H1 (cell line): ENCODE measurements around the gene BRSK2. TPM values are rescaled to one million over a fixed set of nuclear protein-coding genes. Genes with fewer than 3 reads are reported as not detected.

Source experiments
- CTCF ChIA-PET: fragments of 300-600 bp; sonication (Branson Sonifier 250); formaldehyde crosslinking; loops from one replicate; lab custom pipeline; 2021; ENCODE audit not compliant: partially characterized antibody; lab: Charles Lee
- POLR2A ChIA-PET: fragments of 300-600 bp; sonication (Branson Sonifier 250); formaldehyde crosslinking; loops from one replicate; lab custom pipeline; 2021; ENCODE audit warnings: inconsistent platforms; ENCODE audit not compliant: partially characterized antibody; lab: Charles Lee
- DNase-seq, 2 experiments: peaks; one replicate each; pipeline versions ENCODE4 v3.0.0 to v3.0.0-alpha.2; 2010 to 2022; ENCODE audit warnings: low spot score in 2 of 2, low read depth in 1 of 2, mixed read lengths in 1 of 2
- FAIRE-seq: peaks from 2 replicates; lab custom pipeline; 2011; peaks lifted over from hg19 to GRCh38; lab: Jason Lieb, UNC
- H2AFZ ChIP-seq: 2 replicates; pipeline ENCODE4 v1.8.1; 2012; ENCODE audit warnings: low read length, inconsistent platforms
- H2AK5ac ChIP-seq: 2 replicates; pipeline ENCODE4 v1.6.1; 2013; ENCODE audit warnings: low read depth, low read length
- H2BK120ac ChIP-seq: replicated peaks from 2 replicates; pipeline ENCODE3; 2013; ENCODE audit warnings: low read depth, low read length, inconsistent platforms
- H2BK12ac ChIP-seq: 2 replicates; pipeline ENCODE4 v1.6.1; 2013; ENCODE audit warnings: low read depth, low read length
- H2BK15ac ChIP-seq: 2 replicates; pipeline ENCODE4 v1.6.1; 2013; ENCODE audit warnings: low read length
- H2BK20ac ChIP-seq: 2 replicates; pipeline ENCODE4 v1.6.1; 2013; ENCODE audit warnings: low read length
- H2BK5ac ChIP-seq: 2 replicates; pipeline ENCODE4 v1.6.1; 2013; ENCODE audit warnings: low read depth, low read length
- H3K14ac ChIP-seq: 2 replicates; pipeline ENCODE4 v1.6.1; 2013; ENCODE audit warnings: inconsistent platforms; ENCODE audit not compliant: insufficient read length
- H3K18ac ChIP-seq: 2 replicates; pipeline ENCODE4 v1.6.1; 2013; ENCODE audit warnings: low read length; ENCODE audit errors: extremely low read depth
- H3K23ac ChIP-seq: 2 replicates; pipeline ENCODE4 v1.6.1; 2013; ENCODE audit warnings: inconsistent platforms; ENCODE audit not compliant: insufficient read length
- H3K23me2 ChIP-seq: 2 replicates; pipeline ENCODE4 v1.6.1; 2013; ENCODE audit warnings: low read depth, low read length
- H3K27ac ChIP-seq: 2 replicates; pipeline ENCODE4 v1.6.1; 2011; ENCODE audit warnings: low read depth, low read length, inconsistent platforms
- H3K27me3 ChIP-seq, 4 experiments: replicated peaks in 1 of 4; 1 replicate in 1 of 4; 2 replicates in 3 of 4; pipeline versions ENCODE4 v1.6.1 to v1.8.1; 2011 to 2013; ENCODE audit warnings: low read length in 3 of 4, mild to moderate bottlenecking in 3 of 4, inconsistent platforms in 2 of 4, mixed read lengths in 2 of 4, moderate library complexity in 1 of 4; ENCODE audit not compliant: control insufficient read depth in 3 of 4, insufficient read depth in 3 of 4; ENCODE audit errors: extremely low read depth in 1 of 4
- H3K36me3 ChIP-seq, 4 experiments: 2 replicates each; pipeline versions ENCODE4 v1.6.1 to v1.8.1; 2011 to 2013; ENCODE audit warnings: mild to moderate bottlenecking in 4 of 4, low read length in 3 of 4, moderate library complexity in 2 of 4, control low read depth in 1 of 4, inconsistent platforms in 1 of 4; ENCODE audit not compliant: insufficient read depth in 4 of 4, control insufficient read depth in 2 of 4
- H3K4ac ChIP-seq: replicated peaks from 2 replicates; pipeline ENCODE3; 2013; ENCODE audit warnings: low read length, low read depth, mixed read lengths, inconsistent platforms; ENCODE audit not compliant: insufficient read length
- H3K4me1 ChIP-seq, 4 experiments: replicated peaks in 1 of 4; 1 replicate in 1 of 4; 2 replicates in 3 of 4; pipeline versions ENCODE4 v1.6.1 to v1.8.1; 2011 to 2013; ENCODE audit warnings: low read length in 3 of 4, inconsistent platforms in 2 of 4, mixed read lengths in 1 of 4; ENCODE audit not compliant: insufficient read depth in 4 of 4, control insufficient read depth in 3 of 4
- H3K4me2 ChIP-seq, 2 experiments: 2 replicates each; pipeline versions ENCODE4 v1.6.1 to v1.8.1; 2011 to 2013; ENCODE audit warnings: low read depth in 2 of 2, low read length in 2 of 2, control low read depth in 1 of 2, inconsistent platforms in 1 of 2, mild to moderate bottlenecking in 1 of 2; ENCODE audit not compliant: insufficient read depth in 1 of 2
- H3K4me3 ChIP-seq, 4 experiments: fragments of 200-600, 300-600 bp in 1 of 4; sonication (generic), shearing (Covaris generic), sonication (Bioruptor Twin) in 1 of 4; 2 replicates each; pipeline versions ENCODE4 v1.5.1 to v1.8.1; 2011 to 2016; ENCODE audit warnings: low read length in 4 of 4, low read depth in 3 of 4, control low read depth in 2 of 4, inconsistent platforms in 2 of 4, mild to moderate bottlenecking in 2 of 4, mixed read lengths in 1 of 4, moderate library complexity in 1 of 4; ENCODE audit not compliant: insufficient read depth in 2 of 4; ENCODE audit errors: extremely low read depth in 1 of 4
- H3K56ac ChIP-seq: replicated peaks from 2 replicates; pipeline ENCODE3; 2013; ENCODE audit warnings: low read depth, mild to moderate bottlenecking, mixed read lengths, low read length, inconsistent platforms; ENCODE audit not compliant: insufficient read length
- H3K79me1 ChIP-seq: 2 replicates; pipeline ENCODE4 v1.6.1; 2013; ENCODE audit warnings: low read depth, low read length, control low read depth
- H3K79me2 ChIP-seq, 2 experiments: 2 replicates each; pipeline versions ENCODE4 v1.6.1 to v1.8.1; 2012 to 2013; ENCODE audit warnings: low read length in 2 of 2, mild to moderate bottlenecking in 2 of 2, inconsistent platforms in 1 of 2; ENCODE audit not compliant: insufficient read depth in 2 of 2, control insufficient read depth in 1 of 2
- H3K9ac ChIP-seq, 4 experiments: replicated peaks in 1 of 4; 1 replicate in 1 of 4; 2 replicates in 3 of 4; pipeline versions ENCODE4 v1.6.1 to v1.8.1; 2011 to 2013; ENCODE audit warnings: low read depth in 3 of 4, low read length in 3 of 4, control low read depth in 2 of 4, mild to moderate bottlenecking in 2 of 4, moderate library complexity in 2 of 4, inconsistent platforms in 1 of 4; ENCODE audit errors: extremely low read depth in 1 of 4
- H3K9me3 ChIP-seq, 2 experiments: 2 replicates each; pipeline versions ENCODE4 v1.6.1 to v1.8.1; 2012 to 2013; ENCODE audit warnings: mild to moderate bottlenecking in 2 of 2, moderate library complexity in 2 of 2, control low read depth in 1 of 2, inconsistent platforms in 1 of 2, low read depth in 1 of 2, low read length in 1 of 2, mixed read lengths in 1 of 2; ENCODE audit not compliant: insufficient read depth in 2 of 2
- H4K20me1 ChIP-seq, 2 experiments: replicated peaks in 1 of 2; 2 replicates each; pipeline versions ENCODE3 to v1.8.1; 2011 to 2013; ENCODE audit warnings: inconsistent platforms in 2 of 2, low read length in 2 of 2, mild to moderate bottlenecking in 1 of 2; ENCODE audit not compliant: insufficient read depth in 2 of 2, control insufficient read depth in 1 of 2
- H4K5ac ChIP-seq: 2 replicates; pipeline ENCODE4 v1.6.1; 2013; ENCODE audit warnings: low read length, low read depth, mixed read lengths, inconsistent platforms; ENCODE audit not compliant: insufficient read length
- H4K8ac ChIP-seq: 2 replicates; pipeline ENCODE4 v1.8.0; 2013; ENCODE audit warnings: mild to moderate bottlenecking, moderate library complexity, low read length, inconsistent platforms; ENCODE audit not compliant: insufficient read depth; ENCODE audit errors: extremely low read depth
- H4K91ac ChIP-seq: replicated peaks from 2 replicates; pipeline ENCODE3; 2013; ENCODE audit warnings: low read length, mixed read lengths, inconsistent platforms; ENCODE audit not compliant: insufficient read length
- BACH1 ChIP-seq: IDR thresholded peaks from 2 replicates; pipeline ENCODE4 v1.6.1; 2012; ENCODE audit warnings: low read length, improper control_type of control experiment
- EP300 ChIP-seq, 2 experiments: IDR thresholded peaks; 1 replicate in 1 of 2; 2 replicates in 1 of 2; pipeline ENCODE4 v1.6.1; 2011 to 2012; ENCODE audit warnings: low read depth in 2 of 2, low read length in 2 of 2, mild to moderate bottlenecking in 2 of 2, borderline replicate concordance in 1 of 2, inconsistent platforms in 1 of 2, moderate library complexity in 1 of 2
- PHF8 ChIP-seq: fragments of 200-600 bp; sonication (generic); conservative IDR thresholded peaks from 2 replicates; pipeline ENCODE4 v1.7.1; 2012; ENCODE audit warnings: low read depth, mild to moderate bottlenecking, inconsistent platforms, low read length, moderate library complexity
- RFX5 ChIP-seq: IDR thresholded peaks from 2 replicates; pipeline ENCODE4 v1.6.1; 2011; ENCODE audit warnings: low read depth, low read length, improper control_type of control experiment, borderline replicate concordance
- SIRT6 ChIP-seq: IDR thresholded peaks from one replicate; pipeline ENCODE4 v1.7.1; 2012; ENCODE audit warnings: low read length, inconsistent platforms
- SP1 ChIP-seq: IDR thresholded peaks from 2 replicates; pipeline ENCODE4 v1.6.1; 2011; ENCODE audit warnings: low read depth, low read length
- SUZ12 ChIP-seq: fragments of 200-600 bp; sonication (generic); IDR thresholded peaks from 2 replicates; pipeline ENCODE4 v1.6.1; 2012; ENCODE audit warnings: mild to moderate bottlenecking, inconsistent platforms, low read length, moderate library complexity, mixed read lengths
- TAF1 ChIP-seq: IDR thresholded peaks from 2 replicates; pipeline ENCODE4 v1.6.1; 2011; ENCODE audit warnings: mild to moderate bottlenecking, low read depth, low read length
- ZNF274 ChIP-seq: IDR thresholded peaks from 2 replicates; pipeline ENCODE4 v1.7.0; 2012; ENCODE audit warnings: low read length, borderline replicate concordance; ENCODE audit errors: extremely low read depth
- WGBS, 2 experiments: shearing (Covaris generic) in 1 of 2; methylation state at CpG; one replicate each; pipeline versions ENCODE4 v1.1.6 to v1.1.7; 2013 to 2015; ENCODE audit warnings: low lambda C conversion rate in 2 of 2, mixed read lengths in 2 of 2, inconsistent platforms in 1 of 2, low coverage in 1 of 2, missing lambda C conversion rate in 1 of 2; ENCODE audit not compliant: insufficient replicate concordance in 2 of 2, insufficient coverage in 1 of 2, insufficient read length in 1 of 2; ENCODE audit errors: extremely low coverage in 1 of 2, missing lambda C conversion rate in 1 of 2; 5-methylcytosine and 5-hydroxymethylcytosine counted together
- polyA plus RNA-seq, 7 experiments: library from polyadenylated mRNA; depleted of rRNA in 3 of 7; stranded (reverse) in 5 of 7; unstranded in 2 of 7; fragments of >200 nt in 5 of 7; fragments of 200-250 nt in 2 of 7; gene quantifications; 1 replicate in 5 of 7; 2 replicates in 1 of 7; 4 replicates in 1 of 7; pipeline versions ENCODE4 v1.2.1 to v1.2.3, GENCODE V29; 2011 to 2013; ENCODE audit warnings: missing spikeins in 2 of 7, mixed read lengths in 2 of 7
- total RNA-seq: library from RNA; stranded (reverse); fragmentation: NEBNext Ultra II Directional; extraction: Animal tissue kit (Norgen Biotek cat#: 25700); gene quantifications from 2 replicates; pipeline ENCODE4 v1.2.1, GENCODE V29; 2021
- TF ChIP-seq, protein P1 (sequence below): IDR thresholded peaks from 2 replicates; pipeline ENCODE4 v1.6.1; 2012; ENCODE audit warnings: inconsistent platforms

Gene BRSK2
- total and polyA plus RNA-seq, 2 of the 8 experiments (the other 6 are each of a cell fraction or from before 2014, with no cell fraction given): 17.3 to 27.1 TPM

GRCh38 chr11:1356007-1356435 lies 33.7 kb upstream of the BRSK2 start:
- H3K4me3 ChIP-seq: no peak overlapping the region
- no peaks in the 10 kb centered on the region for H3K79me1 ChIP-seq
- no peak overlapping the region for H4K8ac ChIP-seq
- no peak overlapping the region for H2BK5ac ChIP-seq
- no peak overlapping the region for H3K4me2 ChIP-seq
- H3K23me2 ChIP-seq: no peaks in the 10 kb centered on the region; the same call in 1 of the 2 replicates
- no peak overlapping the region for H3K27ac ChIP-seq
- TF ChIP-seq BACH1: no peak
- no peak for TF ChIP-seq TAF1
- TF ChIP-seq RFX5: no peak
- no peak for TF ChIP-seq SUZ12
- no peak for TF ChIP-seq ZNF274
- no peak for TF ChIP-seq EP300 (IDR thresholded peaks at IDR 0.05; ENCODE audit: borderline replicate concordance in 1 of 2, low read depth in 2 of 2, low read length in 2 of 2)
- TF ChIP-seq PHF8: no peak
- TF ChIP-seq SIRT6: no peak
- TF ChIP-seq, protein P1, sequence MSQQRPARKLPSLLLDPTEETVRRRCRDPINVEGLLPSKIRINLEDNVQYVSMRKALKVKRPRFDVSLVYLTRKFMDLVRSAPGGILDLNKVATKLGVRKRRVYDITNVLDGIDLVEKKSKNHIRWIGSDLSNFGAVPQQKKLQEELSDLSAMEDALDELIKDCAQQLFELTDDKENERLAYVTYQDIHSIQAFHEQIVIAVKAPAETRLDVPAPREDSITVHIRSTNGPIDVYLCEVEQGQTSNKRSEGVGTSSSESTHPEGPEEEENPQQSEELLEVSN: no peak
- no peak for TF ChIP-seq SP1
- no peak overlapping the region for H2BK12ac ChIP-seq
- H3K4ac ChIP-seq: no peak overlapping the region
- no peaks in the 10 kb centered on the region for H4K20me1 ChIP-seq
- no peak overlapping the region for H3K9ac ChIP-seq
- H2AK5ac ChIP-seq: no peak overlapping the region
- no peaks in the 10 kb centered on the region for H3K27me3 ChIP-seq
- no peak overlapping the region for H2AFZ ChIP-seq
- no peak overlapping the region for H2BK120ac ChIP-seq
- FAIRE-seq (no peak), DNase-seq (no peak)
- peaks cover 7 to 29% of the 10 kb centered on the region in 2 experiments; a peak in 3 of 4 replicates for H3K9me3 ChIP-seq
- H3K79me2 ChIP-seq: no peaks in the 10 kb centered on the region
- no peak overlapping the region for H2BK20ac ChIP-seq
- no peak overlapping the region for H3K23ac ChIP-seq
- 85% methylated on average over 14 of the region's 14 CpGs; no CpG with 5 or more reads in 1 of the 2 experiments for WGBS, 2 experiments
- H2BK15ac ChIP-seq: no peak overlapping the region
- no peaks in the 10 kb centered on the region for H3K4me1 ChIP-seq
- H4K91ac ChIP-seq: no peak overlapping the region
- H3K56ac ChIP-seq: no peak overlapping the region
- H3K14ac ChIP-seq: no peak overlapping the region
- no peaks in the 10 kb centered on the region for H3K36me3 ChIP-seq
- H4K5ac ChIP-seq: no peak overlapping the region
- CTCF ChIA-PET: no interaction called here
- H3K18ac ChIP-seq: no peak overlapping the region
- POLR2A ChIA-PET: no interaction called here
